GM12875 (cell line): ENCODE measurements around the gene TIAM2.

Source experiments
- H3K4me3 ChIP-seq: one replicate; pipeline ENCODE4 v1.5.1; 2011; ENCODE audit warnings: low read depth, low read length, control low read depth
- CTCF ChIP-seq: IDR thresholded peaks from 2 replicates; pipeline ENCODE4 v1.5.1; 2011; ENCODE audit warnings: low read depth, mild to moderate bottlenecking, control low read depth, inconsistent platforms, low read length, moderate library complexity, borderline replicate concordance; ENCODE audit not compliant: insufficient read depth

TIAM2 gene

DNA sequence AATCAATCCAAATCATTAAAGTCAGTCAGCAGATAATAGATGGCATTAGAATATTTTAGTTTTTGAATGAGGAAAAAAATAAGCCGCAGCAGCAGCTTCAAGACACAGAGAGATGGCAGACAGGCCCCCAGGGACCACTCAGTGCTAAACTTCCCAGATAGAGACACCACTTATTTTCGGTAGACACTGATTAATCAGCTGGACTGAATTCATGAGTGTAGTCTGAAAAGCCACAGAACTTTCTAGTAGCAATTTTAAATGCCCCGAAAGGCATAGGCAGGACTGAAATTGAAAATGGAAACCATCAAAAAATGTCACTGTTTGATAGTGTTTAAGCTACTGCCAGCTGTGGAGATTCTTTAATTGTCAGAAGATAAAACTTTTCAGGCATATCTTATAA is 265.6 kb downstream of the TIAM2 start:
- no peak for TF ChIP-seq CTCF
- no peak overlapping the region for H3K4me3 ChIP-seq

DNA sequence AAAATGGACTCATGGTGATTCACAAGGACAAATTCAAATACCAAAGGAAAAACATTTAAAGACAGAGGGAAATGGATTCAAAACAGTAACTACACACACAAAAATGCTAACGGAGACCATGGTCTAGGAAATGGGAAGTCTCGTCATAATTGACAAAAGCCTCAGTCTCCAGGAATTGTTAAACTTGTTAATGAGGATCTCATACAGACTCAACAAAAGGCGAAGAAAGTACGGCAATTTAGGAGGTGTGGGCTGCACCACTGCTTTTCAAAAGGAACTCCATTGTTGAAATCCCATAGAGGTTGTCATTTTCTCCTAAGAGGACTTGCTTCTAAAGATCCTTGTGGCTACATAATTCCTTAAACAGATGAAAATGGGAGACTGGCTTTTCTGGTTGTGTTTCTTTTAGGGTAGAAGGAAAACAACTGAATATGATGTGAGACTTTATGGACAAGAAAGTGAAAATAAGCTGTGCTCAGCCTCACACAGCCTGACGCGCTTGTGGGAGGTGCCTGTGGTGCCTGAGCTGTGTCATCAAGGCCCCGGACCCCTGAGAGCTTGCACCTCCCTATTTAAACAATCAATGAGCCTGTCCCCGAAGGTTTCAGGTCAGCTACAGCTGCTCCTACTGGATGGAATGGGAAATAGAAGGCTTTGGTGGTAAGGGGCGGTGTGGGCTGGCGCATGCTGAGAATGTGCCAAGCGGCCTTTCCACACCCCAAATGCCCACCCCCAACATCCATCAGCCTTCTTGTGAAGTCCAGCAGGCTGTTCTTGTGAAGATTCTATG is 266.2 kb downstream of the TIAM2 start:
- no peak overlapping the region for H3K4me3 ChIP-seq
- TF ChIP-seq CTCF: no peak

DNA sequence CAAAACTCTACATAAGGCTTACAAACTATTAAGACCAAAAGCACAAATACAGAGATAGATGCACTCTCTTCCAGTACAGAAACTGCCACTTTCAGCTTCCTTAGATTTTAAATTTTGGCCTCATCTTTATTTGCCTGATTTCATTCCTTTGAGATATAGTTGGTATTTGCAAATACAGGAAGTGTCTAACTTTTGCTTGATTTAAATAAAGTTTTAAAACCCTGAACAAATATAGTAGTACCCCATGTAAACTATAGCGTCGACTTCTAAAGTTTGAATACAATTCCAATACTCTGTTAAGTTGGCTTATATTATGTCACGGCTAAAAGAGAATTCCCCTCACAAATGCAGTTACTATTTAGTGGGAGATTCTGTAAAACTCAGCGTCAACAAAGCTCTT is 267.5 kb downstream of the TIAM2 start:
- H3K4me3 ChIP-seq: no peak overlapping the region

DNA sequence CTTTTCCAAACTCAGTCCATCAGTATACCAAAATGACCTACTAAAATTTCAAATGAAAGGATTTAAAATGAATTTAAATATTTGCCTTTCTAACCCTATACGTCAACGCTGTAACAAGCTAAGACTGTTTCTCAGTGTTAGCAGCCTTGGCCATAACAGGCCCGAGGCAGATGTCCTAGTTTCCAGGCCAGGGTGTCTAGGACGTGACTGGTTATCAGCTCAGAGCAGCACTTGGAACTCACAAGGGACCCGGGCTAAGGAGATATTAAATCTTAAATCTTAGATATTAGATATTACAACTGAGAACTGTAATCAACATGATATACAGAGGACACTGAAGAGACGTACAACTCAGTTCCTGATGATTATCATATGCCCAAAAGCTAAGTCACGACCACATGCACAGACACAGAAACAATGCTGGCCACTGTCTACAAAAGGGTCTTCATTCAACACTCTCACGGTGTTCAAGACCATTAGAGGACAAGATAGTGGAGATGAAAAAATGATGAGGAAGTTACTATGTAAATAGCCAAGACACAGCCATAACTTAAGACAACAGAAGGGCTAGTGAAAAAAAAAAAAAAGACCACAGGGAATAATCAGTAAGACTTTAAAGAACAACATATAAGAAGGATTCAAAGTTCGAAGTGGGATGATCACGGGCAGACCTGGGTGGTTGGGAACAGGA is 268.4 kb downstream of the TIAM2 start, which contains the start of gene CLDN20:
Gene CLDN20 (plus strand): TSS at position 641 of the 691 bp plus-strand sequence. CDS start 11,707 bp downstream, outside the sequence.
- TF ChIP-seq CTCF: no peak
- H3K4me3 ChIP-seq: no peak within 1 kb of the TSS

More for the DNA sequence above, 267.5 kb downstream of the TIAM2 start:
- TF ChIP-seq CTCF: no peak

DNA sequence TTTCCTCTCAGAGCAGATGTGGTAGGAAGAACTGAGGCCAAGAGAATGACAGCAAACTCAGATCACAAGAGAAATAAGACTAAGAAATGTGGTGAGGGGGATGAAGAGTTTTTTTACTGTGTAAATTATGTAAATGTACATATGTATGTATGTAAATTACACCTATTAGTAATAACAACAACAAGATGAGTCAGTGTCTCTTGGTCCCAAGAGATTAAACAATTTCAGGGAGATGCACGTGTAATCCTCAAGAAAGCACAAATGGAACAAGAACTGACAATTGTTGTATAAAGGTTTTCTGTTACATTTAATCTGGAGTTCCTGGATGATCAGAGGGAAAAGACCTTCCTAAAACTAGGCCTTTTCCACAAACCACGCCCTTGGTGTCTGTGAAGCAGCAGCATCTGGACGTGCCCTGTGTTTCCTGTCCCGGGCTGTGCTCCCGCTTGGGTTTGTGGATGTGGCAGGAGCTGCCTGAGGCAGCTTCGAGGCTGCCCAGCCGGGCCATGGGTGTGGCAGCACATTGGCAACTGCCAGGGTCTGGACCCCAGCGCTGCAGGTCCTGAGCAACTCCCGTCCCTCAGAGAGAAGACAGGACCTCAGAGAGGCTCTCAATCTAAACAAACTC is 269.7 kb downstream of the TIAM2 start:
- no peak overlapping the region for H3K4me3 ChIP-seq
- TF ChIP-seq CTCF: no peak

GRCh38 chr6:155265843-155266535 is 270.9 kb downstream of the TIAM2 start:
- no peak for TF ChIP-seq CTCF
- H3K4me3 ChIP-seq: no peak overlapping the region
